GM23338 (cell line): ENCODE results near the gene PLA2R1. TPM values are rescaled to one million over a fixed set of nuclear protein-coding genes. Genes with fewer than 3 reads are reported as not detected.
A peak's percentile ranks its signal among the peaks of the same experiment; 100 is the strongest.

Experiments used
- ATAC-seq: fragments of 200-7000 bp; cut with Tn5 transposase; 3 replicates; pipeline ENCODE4 v1.9.1; 2020
- DNase-seq: peaks from one replicate; pipeline ENCODE4 v3.0.0-alpha.2; 2015; ENCODE audit warnings: low spot score
- H2AFZ ChIP-seq: fragments of 200-600 bp; sonication (generic); 2 replicates; pipeline ENCODE4 v1.8.0; 2016; ENCODE audit warnings: antibody characterized with exemption, mild to moderate bottlenecking, moderate library complexity
- H3F3A ChIP-seq: fragments of 200-600 bp; sonication (generic); replicated peaks from 2 replicates; pipeline ENCODE4 v1.8.0; 2017; ENCODE audit warnings: antibody characterized with exemption, mixed run types, low read depth
- H3K27ac ChIP-seq: fragments of 200-600 bp; sonication (generic); 2 replicates; pipeline ENCODE4 v1.6.1; 2016; ENCODE audit warnings: low read depth
- H3K27me3 ChIP-seq: fragments of 200-600 bp; sonication (generic); 2 replicates; pipeline ENCODE4 v1.8.0; 2016; ENCODE audit warnings: mild to moderate bottlenecking, mixed run types, moderate library complexity; ENCODE audit not compliant: insufficient read depth
- H3K36me3 ChIP-seq: fragments of 200-600 bp; sonication (generic); 2 replicates; pipeline ENCODE4 v1.8.0; 2016; ENCODE audit warnings: mild to moderate bottlenecking; ENCODE audit not compliant: insufficient read depth
- H3K4me1 ChIP-seq: fragments of 200-600 bp; sonication (generic); 2 replicates; pipeline ENCODE4 v1.8.0; 2016; ENCODE audit warnings: mild to moderate bottlenecking, moderate library complexity; ENCODE audit not compliant: insufficient read depth
- H3K4me2 ChIP-seq: fragments of 200-600 bp; sonication (generic); 2 replicates; pipeline ENCODE4 v1.7.1; 2017; ENCODE audit warnings: mixed run types
- H3K4me3 ChIP-seq: fragments of 200-600 bp; sonication (generic); 2 replicates; pipeline ENCODE4 v1.6.1; 2016; ENCODE audit warnings: mixed run types
- H3K79me2 ChIP-seq: fragments of 200-600 bp; sonication (generic); replicated peaks from 2 replicates; pipeline ENCODE4 v1.8.0; 2017; ENCODE audit warnings: mild to moderate bottlenecking; ENCODE audit not compliant: insufficient read depth
- H3K9me2 ChIP-seq: fragments of 200-600 bp; sonication (generic); 2 replicates; pipeline ENCODE4 v1.8.0; 2017; ENCODE audit not compliant: insufficient read depth
- H4K20me1 ChIP-seq: fragments of 200-600 bp; sonication (generic); replicated peaks from 2 replicates; pipeline ENCODE4 v1.8.0; 2017; ENCODE audit warnings: mild to moderate bottlenecking; ENCODE audit not compliant: insufficient read depth
- H3K27ac Mint-ChIP-seq: 2 replicates; pipeline ENCODE4 v1.8.0; 2020; ENCODE audit warnings: inconsistent platforms, mild to moderate bottlenecking, moderate library complexity, mixed read lengths
- H3K27me3 Mint-ChIP-seq: 3 replicates; pipeline ENCODE4 v1.8.0; 2022; ENCODE audit warnings: low read depth, mild to moderate bottlenecking, moderate library complexity, mixed read lengths, inconsistent platforms; ENCODE audit not compliant: insufficient read depth, poor library complexity
- H3K36me3 Mint-ChIP-seq: 3 replicates; pipeline ENCODE4 v1.8.0; 2021; ENCODE audit warnings: low read depth, mild to moderate bottlenecking, inconsistent platforms, moderate library complexity, mixed read lengths
- H3K4me1 Mint-ChIP-seq: 3 replicates; pipeline ENCODE4 v1.8.0; 2020; ENCODE audit warnings: mild to moderate bottlenecking, inconsistent platforms, mixed read lengths
- H3K4me3 Mint-ChIP-seq: 3 replicates; pipeline ENCODE4 v1.8.0; 2021; ENCODE audit warnings: moderate library complexity, mild to moderate bottlenecking, inconsistent platforms, mixed read lengths
- H3K9me3 Mint-ChIP-seq: 3 replicates; pipeline ENCODE4 v1.8.0; 2020; ENCODE audit warnings: moderate library complexity, mild to moderate bottlenecking, inconsistent platforms, mixed read lengths
- CREB1 ChIP-seq: fragments of 250-450 bp; sonication (Bioruptor Pico); IDR thresholded peaks from 2 replicates; pipeline ENCODE4 v1.5.0; 2020; ENCODE audit warnings: low read depth, mild to moderate bottlenecking, moderate library complexity
- EZH2 ChIP-seq: fragments of 200-600 bp; sonication (generic); IDR thresholded peaks from one replicate; pipeline ENCODE4 v1.8.0; 2017; ENCODE audit warnings: antibody characterized with exemption, mild to moderate bottlenecking, low read depth; ENCODE audit not compliant: unreplicated experiment
- EZH2phosphoT487 ChIP-seq: fragments of 200-600 bp; sonication (generic); IDR thresholded peaks from one replicate; pipeline ENCODE4 v1.8.1; 2018; ENCODE audit warnings: antibody characterized with exemption; ENCODE audit not compliant: unreplicated experiment
- JUNB ChIP-seq: IDR thresholded peaks from one replicate; pipeline ENCODE4 v1.6.1; 2016; ENCODE audit warnings: antibody characterized with exemption; ENCODE audit not compliant: unreplicated experiment
- NANOG ChIP-seq: IDR thresholded peaks from 2 replicates; pipeline ENCODE4 v1.6.1; 2016; ENCODE audit warnings: antibody characterized with exemption, borderline replicate concordance
- POLR2AphosphoS5 ChIP-seq: IDR thresholded peaks from 2 replicates; pipeline ENCODE4 v1.6.1; 2016; ENCODE audit warnings: antibody characterized with exemption, low read depth
- STAT1 ChIP-seq: IDR thresholded peaks from one replicate; pipeline ENCODE4 v1.6.1; 2016; ENCODE audit warnings: antibody characterized with exemption; ENCODE audit not compliant: unreplicated experiment
- ZNF114 ChIP-seq: fragments of 250-450 bp; sonication (Bioruptor Pico); IDR thresholded peaks from 2 replicates; pipeline ENCODE4 v1.5.0; 2020; ENCODE audit warnings: mild to moderate bottlenecking, moderate library complexity
- ZNF331 ChIP-seq: fragments of 250-450 bp; sonication (Bioruptor Pico); IDR thresholded peaks from 2 replicates; pipeline ENCODE4 v1.5.0; 2020; ENCODE audit warnings: low read depth, mild to moderate bottlenecking, moderate library complexity
- polyA plus RNA-seq: library from polyadenylated mRNA; unstranded; fragments of >200 nt; fragmentation: Nextera tagmentation; extraction: Ambion mirVana; gene quantifications from 2 replicates; pipeline ENCODE4 v1.2.1, GENCODE V29; 2016
- total RNA-seq: library from RNA; depleted of rRNA; stranded (reverse); fragments of >200 nt; shearing (Covaris generic); gene quantifications from 2 replicates; pipeline ENCODE4 v1.2.3, GENCODE V29; 2014
- TF ChIP-seq, protein P1 (sequence below): IDR thresholded peaks from one replicate; pipeline ENCODE4 v1.6.1; 2018; ENCODE audit warnings: antibody characterized with exemption; ENCODE audit not compliant: unreplicated experiment
- TF ChIP-seq, protein P2 (sequence below), 2 experiments: fragments of 200-600 bp in 1 of 2; sonication (generic) in 1 of 2; conservative IDR thresholded peaks; 2 replicates each; pipeline versions ENCODE4 v1.5.1 to v1.6.1; 2016 to 2017; ENCODE audit warnings: antibody characterized with exemption in 2 of 2, low read depth in 2 of 2, mild to moderate bottlenecking in 2 of 2, moderate library complexity in 1 of 2
- TF ChIP-seq, protein P3 (sequence below): IDR thresholded peaks from 2 replicates; pipeline ENCODE4 v1.6.1; 2016; ENCODE audit warnings: antibody characterized with exemption

The PLA2R1 gene
- total and polyA plus RNA-seq, 2 experiments from 2014 or later: 0.57 to 1.2 TPM

DNA sequence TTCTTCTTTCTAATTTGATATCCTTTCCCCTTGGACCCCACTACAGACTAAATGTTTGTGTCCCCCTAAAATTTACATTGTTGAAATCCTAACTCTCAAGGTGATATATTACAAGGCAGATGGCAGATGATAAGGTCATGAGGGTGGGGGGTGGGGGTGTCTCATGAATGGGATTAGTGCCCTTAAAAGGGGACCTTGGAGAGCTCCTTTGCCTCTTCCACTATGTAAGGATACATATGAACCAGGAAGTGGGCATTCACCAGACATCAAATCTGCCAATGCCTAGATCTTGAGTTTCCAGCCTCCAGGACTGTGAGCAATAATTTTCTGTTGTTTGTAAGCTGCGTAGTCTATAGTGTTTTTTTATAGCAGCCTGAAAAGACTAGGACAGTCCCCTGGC lies 89.1 kb downstream of the PLA2R1 start:
- TF ChIP-seq STAT1: no peak
- TF ChIP-seq, protein P1, sequence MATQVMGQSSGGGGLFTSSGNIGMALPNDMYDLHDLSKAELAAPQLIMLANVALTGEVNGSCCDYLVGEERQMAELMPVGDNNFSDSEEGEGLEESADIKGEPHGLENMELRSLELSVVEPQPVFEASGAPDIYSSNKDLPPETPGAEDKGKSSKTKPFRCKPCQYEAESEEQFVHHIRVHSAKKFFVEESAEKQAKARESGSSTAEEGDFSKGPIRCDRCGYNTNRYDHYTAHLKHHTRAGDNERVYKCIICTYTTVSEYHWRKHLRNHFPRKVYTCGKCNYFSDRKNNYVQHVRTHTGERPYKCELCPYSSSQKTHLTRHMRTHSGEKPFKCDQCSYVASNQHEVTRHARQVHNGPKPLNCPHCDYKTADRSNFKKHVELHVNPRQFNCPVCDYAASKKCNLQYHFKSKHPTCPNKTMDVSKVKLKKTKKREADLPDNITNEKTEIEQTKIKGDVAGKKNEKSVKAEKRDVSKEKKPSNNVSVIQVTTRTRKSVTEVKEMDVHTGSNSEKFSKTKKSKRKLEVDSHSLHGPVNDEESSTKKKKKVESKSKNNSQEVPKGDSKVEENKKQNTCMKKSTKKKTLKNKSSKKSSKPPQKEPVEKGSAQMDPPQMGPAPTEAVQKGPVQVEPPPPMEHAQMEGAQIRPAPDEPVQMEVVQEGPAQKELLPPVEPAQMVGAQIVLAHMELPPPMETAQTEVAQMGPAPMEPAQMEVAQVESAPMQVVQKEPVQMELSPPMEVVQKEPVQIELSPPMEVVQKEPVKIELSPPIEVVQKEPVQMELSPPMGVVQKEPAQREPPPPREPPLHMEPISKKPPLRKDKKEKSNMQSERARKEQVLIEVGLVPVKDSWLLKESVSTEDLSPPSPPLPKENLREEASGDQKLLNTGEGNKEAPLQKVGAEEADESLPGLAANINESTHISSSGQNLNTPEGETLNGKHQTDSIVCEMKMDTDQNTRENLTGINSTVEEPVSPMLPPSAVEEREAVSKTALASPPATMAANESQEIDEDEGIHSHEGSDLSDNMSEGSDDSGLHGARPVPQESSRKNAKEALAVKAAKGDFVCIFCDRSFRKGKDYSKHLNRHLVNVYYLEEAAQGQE: peak; percentile 45
- H3K4me3 ChIP-seq: no peak overlapping the region

DNA sequence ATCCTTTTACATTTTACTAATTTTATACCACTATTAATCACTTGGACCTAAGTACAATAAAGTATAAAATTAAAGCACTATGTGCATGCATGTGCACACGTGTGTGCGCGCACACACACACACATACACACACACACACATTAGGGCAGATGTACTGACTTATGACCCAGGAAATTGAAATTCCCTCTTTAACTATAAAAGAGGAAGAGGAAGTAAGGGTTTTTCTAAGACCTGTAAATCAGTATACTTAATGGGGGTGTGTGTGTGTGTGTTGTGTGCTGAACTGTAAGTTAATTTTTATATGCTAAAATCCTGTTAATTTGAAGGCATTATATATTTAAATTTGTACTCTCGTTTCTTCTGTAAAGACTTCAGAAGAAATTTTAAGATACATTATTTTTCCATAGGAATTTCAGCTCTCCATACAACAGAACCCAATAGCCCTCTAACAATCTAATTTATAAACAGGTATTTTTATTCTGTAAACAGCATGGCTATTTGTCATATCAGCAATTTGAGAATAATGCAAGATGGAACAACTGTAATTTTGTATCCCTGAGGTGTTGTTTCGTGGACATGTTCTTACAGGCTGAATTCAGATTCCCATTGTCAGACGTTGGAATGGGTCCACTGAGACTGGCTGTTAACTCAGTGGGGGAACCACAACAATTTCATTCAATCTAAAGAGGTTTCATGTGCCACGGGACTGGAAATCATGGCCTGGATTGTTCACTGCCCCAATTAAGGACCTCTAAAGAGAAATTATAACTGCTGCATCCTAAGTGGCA lies 90.9 kb downstream of the PLA2R1 start:
- Histone ChIP-seq H3K4me1 (no peaks in the 10 kb centered on the region), H3K79me2 (no peaks in the 10 kb centered on the region), H3F3A (no peaks in the 10 kb centered on the region), H3K36me3 (no peaks in the 10 kb centered on the region), H3K4me3 (no peak overlapping the region), H2AFZ (no peak overlapping the region), H3K27me3 (no peaks in the 10 kb centered on the region), H3K27ac (no peak overlapping the region), H3K9me2 (peaks cover 4% of the 10 kb centered on the region; the same call in 1 of the 2 replicates), H3K4me2 (no peak overlapping the region), H4K20me1 (no peaks in the 10 kb centered on the region)
- DNase-seq (no peak), ATAC-seq (no peak)
- Mint-ChIP-seq H3K27ac (no peak overlapping the region), H3K36me3 (no peaks in the 10 kb centered on the region), H3K4me1 (no peaks in the 10 kb centered on the region; the same call in 2 of the 3 replicates), H3K27me3 (peaks cover 1% of the 10 kb centered on the region), H3K4me3 (no peak overlapping the region), H3K9me3 (no peaks in the 10 kb centered on the region)
- TF ChIP-seq CREB1 (CRISPR knock-in tag) (no peak), POLR2AphosphoS5 (no peak), EZH2phosphoT487 (no peak), ZNF114 (CRISPR knock-in tag) (no peak), ZNF331 (CRISPR knock-in tag) (no peak), STAT1 (no peak), EZH2 (no peak), NANOG (no peak), JUNB (no peak)
- TF ChIP-seq, protein P2, sequence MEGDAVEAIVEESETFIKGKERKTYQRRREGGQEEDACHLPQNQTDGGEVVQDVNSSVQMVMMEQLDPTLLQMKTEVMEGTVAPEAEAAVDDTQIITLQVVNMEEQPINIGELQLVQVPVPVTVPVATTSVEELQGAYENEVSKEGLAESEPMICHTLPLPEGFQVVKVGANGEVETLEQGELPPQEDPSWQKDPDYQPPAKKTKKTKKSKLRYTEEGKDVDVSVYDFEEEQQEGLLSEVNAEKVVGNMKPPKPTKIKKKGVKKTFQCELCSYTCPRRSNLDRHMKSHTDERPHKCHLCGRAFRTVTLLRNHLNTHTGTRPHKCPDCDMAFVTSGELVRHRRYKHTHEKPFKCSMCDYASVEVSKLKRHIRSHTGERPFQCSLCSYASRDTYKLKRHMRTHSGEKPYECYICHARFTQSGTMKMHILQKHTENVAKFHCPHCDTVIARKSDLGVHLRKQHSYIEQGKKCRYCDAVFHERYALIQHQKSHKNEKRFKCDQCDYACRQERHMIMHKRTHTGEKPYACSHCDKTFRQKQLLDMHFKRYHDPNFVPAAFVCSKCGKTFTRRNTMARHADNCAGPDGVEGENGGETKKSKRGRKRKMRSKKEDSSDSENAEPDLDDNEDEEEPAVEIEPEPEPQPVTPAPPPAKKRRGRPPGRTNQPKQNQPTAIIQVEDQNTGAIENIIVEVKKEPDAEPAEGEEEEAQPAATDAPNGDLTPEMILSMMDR (conservative IDR thresholded peaks at IDR 0.05; ENCODE audit: low read depth in 2 of 2): no peak
- TF ChIP-seq, protein P3, sequence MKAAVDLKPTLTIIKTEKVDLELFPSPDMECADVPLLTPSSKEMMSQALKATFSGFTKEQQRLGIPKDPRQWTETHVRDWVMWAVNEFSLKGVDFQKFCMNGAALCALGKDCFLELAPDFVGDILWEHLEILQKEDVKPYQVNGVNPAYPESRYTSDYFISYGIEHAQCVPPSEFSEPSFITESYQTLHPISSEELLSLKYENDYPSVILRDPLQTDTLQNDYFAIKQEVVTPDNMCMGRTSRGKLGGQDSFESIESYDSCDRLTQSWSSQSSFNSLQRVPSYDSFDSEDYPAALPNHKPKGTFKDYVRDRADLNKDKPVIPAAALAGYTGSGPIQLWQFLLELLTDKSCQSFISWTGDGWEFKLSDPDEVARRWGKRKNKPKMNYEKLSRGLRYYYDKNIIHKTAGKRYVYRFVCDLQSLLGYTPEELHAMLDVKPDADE: no peak

More for the DNA sequence above, 89.1 kb downstream of the PLA2R1 start:
- no peaks in the 10 kb centered on the region for H3K36me3 Mint-ChIP-seq
- peaks cover 1% of the 10 kb centered on the region for H3K27me3 Mint-ChIP-seq
- no peak overlapping the region for H2AFZ ChIP-seq
- no peaks in the 10 kb centered on the region for H3K79me2 ChIP-seq
- no peak overlapping the region for H3K4me2 ChIP-seq
- no peaks in the 10 kb centered on the region for H3K27me3 ChIP-seq
- H3K9me3 Mint-ChIP-seq: no peaks in the 10 kb centered on the region
- H3K4me1 Mint-ChIP-seq: no peaks in the 10 kb centered on the region; the same call in 2 of the 3 replicates
- H3K9me2 ChIP-seq: peaks cover 4% of the 10 kb centered on the region; the same call in 1 of the 2 replicates
- H3K36me3 ChIP-seq: no peaks in the 10 kb centered on the region
- no peaks in the 10 kb centered on the region for H3F3A ChIP-seq
- H3K4me1 ChIP-seq: no peaks in the 10 kb centered on the region
- H4K20me1 ChIP-seq: no peaks in the 10 kb centered on the region
- no peak for ATAC-seq
- no peak for DNase-seq
- H3K27ac Mint-ChIP-seq: no peak overlapping the region
- no peak overlapping the region for H3K27ac ChIP-seq
- no peak overlapping the region for H3K4me3 Mint-ChIP-seq
